HEK293 (cell line): Measurements from ENCODE around the gene LDLRAD4.

ENCODE experiments used
- CTCF ChIA-PET: fragments of 350-600 bp; formaldehyde crosslinking; extraction: SDS; loops from one replicate; lab custom pipeline; 2021; ENCODE audit warnings: antibody characterized with exemption; lab: Yijun Ruan, JAX
- POLR2A ChIA-PET: fragments of 300-600 bp; formaldehyde crosslinking; extraction: SDS; loops from one replicate; lab custom pipeline; 2020; ENCODE audit warnings: antibody characterized with exemption, inconsistent platforms; lab: Yijun Ruan, JAX
- H3K27ac ChIP-seq: fragments of 200-500 bp; sonication (Bioruptor generic); 2 replicates; pipeline ENCODE4 v1.5.1; 2014; ENCODE audit warnings: low read depth, low read length, control low read depth, inconsistent platforms; ENCODE audit errors: extremely low read depth
- H3K36me3 ChIP-seq, 2 experiments: fragments of 200-500 bp in 1 of 2; sonication (Bioruptor generic) in 1 of 2; 1 replicate in 1 of 2; 2 replicates in 1 of 2; pipeline ENCODE4 v1.5.1; 2014 to 2017; ENCODE audit warnings: inconsistent platforms in 2 of 2, low read length in 2 of 2; ENCODE audit not compliant: control insufficient read depth in 2 of 2, insufficient read depth in 1 of 2
- H3K4me1 ChIP-seq: fragments of 200-500 bp; sonication (Bioruptor generic); 2 replicates; pipeline ENCODE4 v1.5.1; 2014; ENCODE audit warnings: mild to moderate bottlenecking, low read length, inconsistent platforms; ENCODE audit not compliant: control insufficient read depth, insufficient read depth
- H3K4me3 ChIP-seq: 2 replicates; pipeline ENCODE4 v1.5.1; 2011; ENCODE audit warnings: low read depth, mild to moderate bottlenecking, control low read depth, low read length, moderate library complexity
- H3K9me3 ChIP-seq: fragments of 200-500 bp; sonication (Bioruptor generic); 2 replicates; pipeline ENCODE4 v1.5.1; 2014; ENCODE audit warnings: low read depth, low read length, inconsistent platforms; ENCODE audit not compliant: control insufficient read depth, insufficient read depth
- BCL6B ChIP-seq: fragments of 450-650 bp; formaldehyde crosslinking; IDR thresholded peaks from 2 replicates; pipeline ENCODE4 v1.5.1; 2017; ENCODE audit warnings: missing biosample characterization, missing genetic modification characterization
- HOXA7 ChIP-seq: sonication (generic); formaldehyde crosslinking; IDR thresholded peaks from 2 replicates; pipeline ENCODE4 v1.8.1; 2022; ENCODE audit warnings: missing genetic modification reagents, borderline replicate concordance
- PATZ1 ChIP-seq: fragments of 450-650 bp; formaldehyde crosslinking; IDR thresholded peaks from 2 replicates; pipeline ENCODE4 v1.5.1; 2016; ENCODE audit warnings: missing biosample characterization, missing genetic modification characterization
- SP7 ChIP-seq: fragments of 450-650 bp; formaldehyde crosslinking; IDR thresholded peaks from 2 replicates; pipeline ENCODE4 v1.5.1; 2016; ENCODE audit warnings: missing biosample characterization, missing genetic modification characterization
- ZBTB7A ChIP-seq: fragments of 450-650 bp; formaldehyde crosslinking; IDR thresholded peaks from 2 replicates; pipeline ENCODE4 v1.5.1; 2016; ENCODE audit warnings: low read depth, missing biosample characterization, missing genetic modification characterization
- ZFP69B ChIP-seq: fragments of 450-650 bp; formaldehyde crosslinking; IDR thresholded peaks from 2 replicates; pipeline ENCODE4 v1.5.1; 2016; ENCODE audit warnings: missing biosample characterization, missing genetic modification characterization
- ZNF157 ChIP-seq: fragments of 450-650 bp; formaldehyde crosslinking; IDR thresholded peaks from 2 replicates; pipeline ENCODE4 v1.5.1; 2016; ENCODE audit warnings: missing biosample characterization, missing genetic modification characterization
- ZNF169 ChIP-seq: fragments of 450-650 bp; formaldehyde crosslinking; IDR thresholded peaks from 2 replicates; pipeline ENCODE4 v1.5.1; 2016; ENCODE audit warnings: missing biosample characterization, missing genetic modification characterization
- ZNF202 ChIP-seq: fragments of 450-650 bp; formaldehyde crosslinking; IDR thresholded peaks from 2 replicates; pipeline ENCODE4 v1.5.1; 2016; ENCODE audit warnings: missing biosample characterization, missing genetic modification characterization, borderline replicate concordance
- ZNF214 ChIP-seq: fragments of 450-650 bp; formaldehyde crosslinking; IDR thresholded peaks from 2 replicates; pipeline ENCODE4 v1.5.1; 2017; ENCODE audit warnings: missing biosample characterization, mild to moderate bottlenecking, missing genetic modification characterization, borderline replicate concordance
- ZNF335 ChIP-seq: fragments of 450-650 bp; formaldehyde crosslinking; conservative IDR thresholded peaks from 2 replicates; pipeline ENCODE4 v1.5.1; 2016; ENCODE audit warnings: missing biosample characterization, missing genetic modification characterization
- ZNF473 ChIP-seq: fragments of 450-650 bp; formaldehyde crosslinking; IDR thresholded peaks from 2 replicates; pipeline ENCODE4 v1.5.1; 2017; ENCODE audit warnings: missing biosample characterization, missing genetic modification characterization
- ZNF558 ChIP-seq: fragments of 450-650 bp; formaldehyde crosslinking; IDR thresholded peaks from 2 replicates; pipeline ENCODE4 v1.5.1; 2016; ENCODE audit warnings: missing biosample characterization, missing genetic modification characterization
- ZNF658 ChIP-seq: fragments of 450-650 bp; formaldehyde crosslinking; IDR thresholded peaks from 2 replicates; pipeline ENCODE4; 2016; ENCODE audit warnings: missing biosample characterization, missing genetic modification characterization
- ZNF791 ChIP-seq: fragments of 450-650 bp; formaldehyde crosslinking; IDR thresholded peaks from 2 replicates; pipeline ENCODE4 v1.5.1; 2016; ENCODE audit warnings: missing biosample characterization, missing genetic modification characterization
- ZSCAN30 ChIP-seq: fragments of 450-650 bp; IDR thresholded peaks from 2 replicates; pipeline ENCODE4 v1.5.1; 2018; ENCODE audit warnings: missing biosample characterization, mild to moderate bottlenecking, missing genetic modification characterization, moderate library complexity
- TF ChIP-seq, protein P1 (sequence below): fragments of 450-650 bp; formaldehyde crosslinking; conservative IDR thresholded peaks from 2 replicates; pipeline ENCODE4 v1.5.1; 2016; ENCODE audit warnings: low read depth, missing biosample characterization, missing genetic modification characterization
- TF ChIP-seq, protein P2 (sequence below): fragments of 450-650 bp; formaldehyde crosslinking; IDR thresholded peaks from 2 replicates; pipeline ENCODE4 v1.5.1; 2017; ENCODE audit warnings: missing biosample characterization, mild to moderate bottlenecking, missing genetic modification characterization, moderate library complexity

Gene LDLRAD4

DNA sequence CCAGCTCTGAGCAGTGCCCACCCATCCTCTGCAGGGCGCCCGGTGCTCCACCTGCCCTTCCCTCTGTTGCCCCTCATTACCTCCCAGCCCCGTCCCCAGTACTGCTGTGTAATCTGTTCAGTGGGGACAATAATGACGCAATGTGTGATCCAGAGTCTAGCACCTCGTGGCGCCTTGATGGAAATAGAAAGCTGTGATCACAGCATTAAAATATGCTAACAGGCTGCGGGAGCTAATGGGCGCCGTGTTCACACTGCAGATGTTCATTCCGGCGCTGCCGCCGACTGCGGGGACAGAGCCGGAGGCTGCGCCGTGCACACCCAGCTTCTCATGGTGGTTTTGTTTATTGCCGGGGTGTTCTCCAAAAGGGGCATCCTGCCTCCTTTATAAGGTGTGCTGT, 235.2 kb downstream of the LDLRAD4 start (continued):
- TF ChIP-seq, protein P1, sequence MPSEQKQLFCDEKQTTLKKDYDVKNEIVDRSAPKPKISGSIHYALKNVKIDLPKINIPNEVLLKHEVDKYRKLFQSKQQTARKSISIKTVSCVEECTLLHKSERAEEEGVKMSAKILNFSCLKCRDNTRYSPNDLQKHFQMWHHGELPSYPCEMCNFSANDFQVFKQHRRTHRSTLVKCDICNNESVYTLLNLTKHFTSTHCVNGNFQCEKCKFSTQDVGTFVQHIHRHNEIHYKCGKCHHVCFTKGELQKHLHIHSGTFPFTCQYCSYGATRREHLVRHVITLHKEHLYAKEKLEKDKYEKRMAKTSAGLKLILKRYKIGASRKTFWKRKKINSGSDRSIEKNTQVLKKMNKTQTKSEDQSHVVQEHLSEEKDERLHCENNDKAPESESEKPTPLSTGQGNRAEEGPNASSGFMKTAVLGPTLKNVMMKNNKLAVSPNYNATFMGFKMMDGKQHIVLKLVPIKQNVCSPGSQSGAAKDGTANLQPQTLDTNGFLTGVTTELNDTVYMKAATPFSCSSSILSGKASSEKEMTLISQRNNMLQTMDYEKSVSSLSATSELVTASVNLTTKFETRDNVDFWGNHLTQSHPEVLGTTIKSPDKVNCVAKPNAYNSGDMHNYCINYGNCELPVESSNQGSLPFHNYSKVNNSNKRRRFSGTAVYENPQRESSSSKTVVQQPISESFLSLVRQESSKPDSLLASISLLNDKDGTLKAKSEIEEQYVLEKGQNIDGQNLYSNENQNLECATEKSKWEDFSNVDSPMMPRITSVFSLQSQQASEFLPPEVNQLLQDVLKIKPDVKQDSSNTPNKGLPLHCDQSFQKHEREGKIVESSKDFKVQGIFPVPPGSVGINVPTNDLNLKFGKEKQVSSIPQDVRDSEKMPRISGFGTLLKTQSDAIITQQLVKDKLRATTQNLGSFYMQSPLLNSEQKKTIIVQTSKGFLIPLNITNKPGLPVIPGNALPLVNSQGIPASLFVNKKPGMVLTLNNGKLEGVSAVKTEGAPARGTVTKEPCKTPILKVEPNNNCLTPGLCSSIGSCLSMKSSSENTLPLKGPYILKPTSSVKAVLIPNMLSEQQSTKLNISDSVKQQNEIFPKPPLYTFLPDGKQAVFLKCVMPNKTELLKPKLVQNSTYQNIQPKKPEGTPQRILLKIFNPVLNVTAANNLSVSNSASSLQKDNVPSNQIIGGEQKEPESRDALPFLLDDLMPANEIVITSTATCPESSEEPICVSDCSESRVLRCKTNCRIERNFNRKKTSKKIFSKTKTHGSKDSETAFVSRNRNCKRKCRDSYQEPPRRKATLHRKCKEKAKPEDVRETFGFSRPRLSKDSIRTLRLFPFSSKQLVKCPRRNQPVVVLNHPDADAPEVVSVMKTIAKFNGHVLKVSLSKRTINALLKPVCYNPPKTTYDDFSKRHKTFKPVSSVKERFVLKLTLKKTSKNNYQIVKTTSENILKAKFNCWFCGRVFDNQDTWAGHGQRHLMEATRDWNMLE, result no peak
- TF ChIP-seq ZNF169 (tag by site-specific recombination) (no peak), ZSCAN30 (tag by site-specific recombination) (no peak), ZNF214 (no peak)
- TF ChIP-seq, all 188 proteins: peak for 0

- peaks cover 6% of the 10 kb centered on the region; the same call in 1 of the 2 replicates for H3K4me1 ChIP-seq
- TF ChIP-seq ZNF335 (tag by site-specific recombination), result no peak
- TF ChIP-seq BCL6B (tag by site-specific recombination), result no peak
- TF ChIP-seq ZNF202 (tag by site-specific recombination), result no peak
- no peak for TF ChIP-seq ZNF658 (tag by site-specific recombination)
- no peak for TF ChIP-seq ZNF791 (tag by site-specific recombination)
- no peak for TF ChIP-seq ZNF473
- TF ChIP-seq, protein P2, sequence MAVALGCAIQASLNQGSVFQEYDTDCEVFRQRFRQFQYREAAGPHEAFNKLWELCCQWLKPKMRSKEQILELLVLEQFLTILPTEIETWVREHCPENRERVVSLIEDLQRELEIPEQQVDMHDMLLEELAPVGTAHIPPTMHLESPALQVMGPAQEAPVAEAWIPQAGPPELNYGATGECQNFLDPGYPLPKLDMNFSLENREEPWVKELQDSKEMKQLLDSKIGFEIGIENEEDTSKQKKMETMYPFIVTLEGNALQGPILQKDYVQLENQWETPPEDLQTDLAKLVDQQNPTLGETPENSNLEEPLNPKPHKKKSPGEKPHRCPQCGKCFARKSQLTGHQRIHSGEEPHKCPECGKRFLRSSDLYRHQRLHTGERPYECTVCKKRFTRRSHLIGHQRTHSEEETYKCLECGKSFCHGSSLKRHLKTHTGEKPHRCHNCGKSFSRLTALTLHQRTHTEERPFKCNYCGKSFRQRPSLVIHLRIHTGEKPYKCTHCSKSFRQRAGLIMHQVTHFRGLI (tag by site-specific recombination), result no peak
- no peak for TF ChIP-seq ZFP69B (tag by site-specific recombination)
- no peak for TF ChIP-seq ZNF558
- no peak for TF ChIP-seq ZNF157
- TF ChIP-seq SP7 (tag by site-specific recombination), result no peak
- TF ChIP-seq ZBTB7A (tag by site-specific recombination), result no peak
- TF ChIP-seq HOXA7 (CRISPR knock-in tag), result no peak
- no peak for TF ChIP-seq PATZ1
- CTCF ChIA-PET, result interaction anchor here (0.6 kb wide), 1 partner anchor 632 kb away, joined by 5 read pairs; no protein-coding TSS in a partner anchor
- no peak overlapping the region for H3K27ac ChIP-seq
- H3K36me3 ChIP-seq, result no peaks in the 10 kb centered on the region
- no peaks in the 10 kb centered on the region for H3K9me3 ChIP-seq
- POLR2A ChIA-PET, result no interaction called here
- no peak overlapping the region for H3K4me3 ChIP-seq
Observed at GRCh38 chr18:13454363-13455150, 236.0 kb downstream of the LDLRAD4 start.
